OCI-LY7 (cell line): ENCODE measurements around the gene FOLR2.

Experiments used
- EZH2phosphoT487 ChIP-seq: fragments of 200-600 bp; sonication (generic); IDR thresholded peaks from 2 replicates; pipeline ENCODE4 v1.6.1; 2018; ENCODE audit warnings: low read depth, borderline replicate concordance, mild to moderate bottlenecking, mixed run types, antibody characterized with exemption, low read length, moderate library complexity, mixed read lengths
- TF ChIP-seq, protein P1 (sequence below): fragments of 200-600 bp; sonication (generic); conservative IDR thresholded peaks from 2 replicates; pipeline ENCODE4 v1.5.1; 2014; ENCODE audit warnings: mild to moderate bottlenecking, antibody characterized with exemption, low read length, moderate library complexity, mixed read lengths

DNA sequence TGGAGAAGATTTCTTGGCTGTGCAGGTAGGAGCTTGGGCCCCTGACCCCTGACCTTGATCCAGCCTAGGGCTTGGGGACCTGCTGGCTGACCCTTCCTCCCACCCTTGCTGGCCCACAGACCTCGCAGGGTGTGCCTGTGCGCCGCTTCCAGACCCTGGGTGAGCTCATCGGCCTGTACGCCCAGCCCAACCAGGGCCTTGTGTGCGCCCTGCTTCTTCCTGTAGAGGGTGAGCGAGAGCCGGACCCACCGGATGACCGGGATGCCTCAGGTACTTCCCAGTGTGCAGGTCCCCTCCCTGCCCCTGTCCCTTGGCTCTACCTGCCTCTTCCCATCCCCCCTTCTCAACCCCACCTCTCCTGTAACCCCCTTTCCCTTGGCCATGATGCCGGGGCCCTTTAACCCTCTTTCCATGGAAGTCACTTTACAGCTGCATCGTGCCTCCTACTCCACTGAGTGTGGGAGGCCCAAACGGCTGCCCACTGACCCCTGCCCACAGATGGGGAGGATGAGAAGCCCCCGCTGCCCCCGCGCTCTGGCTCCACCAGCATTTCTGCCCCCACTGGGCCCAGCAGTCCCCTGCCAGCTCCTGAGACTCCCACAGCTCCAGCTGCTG is 11.7 kb downstream of the FOLR2 start:
- TF ChIP-seq, protein P1, sequence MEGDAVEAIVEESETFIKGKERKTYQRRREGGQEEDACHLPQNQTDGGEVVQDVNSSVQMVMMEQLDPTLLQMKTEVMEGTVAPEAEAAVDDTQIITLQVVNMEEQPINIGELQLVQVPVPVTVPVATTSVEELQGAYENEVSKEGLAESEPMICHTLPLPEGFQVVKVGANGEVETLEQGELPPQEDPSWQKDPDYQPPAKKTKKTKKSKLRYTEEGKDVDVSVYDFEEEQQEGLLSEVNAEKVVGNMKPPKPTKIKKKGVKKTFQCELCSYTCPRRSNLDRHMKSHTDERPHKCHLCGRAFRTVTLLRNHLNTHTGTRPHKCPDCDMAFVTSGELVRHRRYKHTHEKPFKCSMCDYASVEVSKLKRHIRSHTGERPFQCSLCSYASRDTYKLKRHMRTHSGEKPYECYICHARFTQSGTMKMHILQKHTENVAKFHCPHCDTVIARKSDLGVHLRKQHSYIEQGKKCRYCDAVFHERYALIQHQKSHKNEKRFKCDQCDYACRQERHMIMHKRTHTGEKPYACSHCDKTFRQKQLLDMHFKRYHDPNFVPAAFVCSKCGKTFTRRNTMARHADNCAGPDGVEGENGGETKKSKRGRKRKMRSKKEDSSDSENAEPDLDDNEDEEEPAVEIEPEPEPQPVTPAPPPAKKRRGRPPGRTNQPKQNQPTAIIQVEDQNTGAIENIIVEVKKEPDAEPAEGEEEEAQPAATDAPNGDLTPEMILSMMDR, result no peak
- TF ChIP-seq EZH2phosphoT487, result no peak
